HCT116 (cell line): ENCODE data around the gene STYK1. TPM values are rescaled to one million over a fixed set of nuclear protein-coding genes. Genes with fewer than 3 reads are reported as not detected.

ENCODE experiments used
- ATAC-seq: fragments of 200-7000 bp; cut with Tn5 transposase; 2 replicates; pipeline ENCODE4 v1.9.1; 2020; ENCODE audit warnings: mild to moderate bottlenecking, moderate library complexity
- BruUV-seq: library from RNA; stranded (reverse); fragments of 400-500 nt; replicated peaks from 2 replicates; lab custom pipeline; 2021; lab: Mats Ljungman, UMichigan
- CTCF ChIA-PET: fragments of 300-600 bp; sonication (Branson Sonifier 250); formaldehyde crosslinking; loops from one replicate; lab custom pipeline; 2021; ENCODE audit warnings: antibody characterized with exemption; lab: Charles Lee
- POLR2A ChIA-PET: fragments of 300-600, 350-600 bp; sonication (Branson Sonifier 250); formaldehyde crosslinking; loops from one replicate; lab custom pipeline; 2021; ENCODE audit warnings: antibody characterized with exemption; lab: Charles Lee
- RAD21 ChIA-PET, 2 experiments: fragments of 300-600 bp; sonication (Branson Sonifier 250); formaldehyde crosslinking; loops; one replicate each; lab custom pipeline; 2023; ENCODE audit warnings: low total read pairs in 2 of 2; ENCODE audit not compliant: uncharacterized antibody in 2 of 2, unreplicated experiment in 2 of 2, low non-redundant PET in 1 of 2; lab: Charles Lee
- DNase-seq: peaks from one replicate; pipeline ENCODE4 v3.0.0-alpha.2; 2010; ENCODE audit warnings: low read depth, low spot score
- H2AFZ ChIP-seq: fragments of 200-600 bp; shearing (Covaris generic), sonication (generic); 2 replicates; pipeline ENCODE4 v1.6.1; 2017; ENCODE audit warnings: low read depth, mixed run types, mixed read lengths, antibody characterized with exemption, low read length; ENCODE audit not compliant: poor library complexity, severe bottlenecking
- H3K27ac ChIP-seq: 2 replicates; pipeline ENCODE4 v1.5.1; 2012; ENCODE audit warnings: low read depth, low read length
- H3K27me3 ChIP-seq: fragments of 200-600 bp; sonication (generic); 2 replicates; pipeline ENCODE4 v1.6.1; 2016; ENCODE audit warnings: mixed run types, low read length, mixed read lengths; ENCODE audit not compliant: insufficient read depth
- H3K36me3 ChIP-seq, 2 experiments: fragments of 200-500 bp in 1 of 2; fragments of 200-600 bp in 1 of 2; sonication (Bioruptor generic) in 1 of 2; sonication (generic) in 1 of 2; 2 replicates each; pipeline versions ENCODE4 v1.5.1 to v1.6.1; 2014 to 2016; ENCODE audit warnings: low read length in 2 of 2, inconsistent platforms in 1 of 2, mixed read lengths in 1 of 2, mixed run types in 1 of 2; ENCODE audit not compliant: insufficient read depth in 2 of 2, control insufficient read depth in 1 of 2
- H3K4me1 ChIP-seq, 2 experiments: fragments of 200-600 bp in 1 of 2; sonication (generic) in 1 of 2; 2 replicates each; pipeline versions ENCODE4 v1.5.1 to v1.6.1; 2012 to 2017; ENCODE audit warnings: low read length in 2 of 2, inconsistent platforms in 1 of 2, mild to moderate bottlenecking in 1 of 2, mixed read lengths in 1 of 2, mixed run types in 1 of 2, moderate library complexity in 1 of 2; ENCODE audit not compliant: insufficient read depth in 2 of 2, control insufficient read depth in 1 of 2
- H3K4me2 ChIP-seq: fragments of 200-600 bp; sonication (generic); 2 replicates; pipeline ENCODE4 v1.6.1; 2017; ENCODE audit warnings: mixed run types, low read length, mixed read lengths
- H3K4me3 ChIP-seq, 2 experiments: fragments of 200-600 bp in 1 of 2; sonication (generic) in 1 of 2; replicated peaks in 1 of 2; 2 replicates each; pipeline ENCODE4 v1.5.1; 2011 to 2016; ENCODE audit warnings: low read length in 2 of 2, control low read depth in 1 of 2, low read depth in 1 of 2, mild to moderate bottlenecking in 1 of 2, mixed read lengths in 1 of 2, mixed run types in 1 of 2
- H3K79me2 ChIP-seq: fragments of 200-600 bp; sonication (generic); 2 replicates; pipeline ENCODE4 v1.6.1; 2017; ENCODE audit warnings: mild to moderate bottlenecking, mixed run types, low read length, moderate library complexity, mixed read lengths; ENCODE audit not compliant: insufficient read depth
- H3K9ac ChIP-seq: fragments of 200-600 bp; sonication (generic); 2 replicates; pipeline ENCODE4 v1.6.1; 2016; ENCODE audit warnings: low read length, mixed read lengths
- H3K9me2 ChIP-seq: fragments of 200-600 bp; sonication (generic), shearing (Covaris generic); 2 replicates; pipeline ENCODE4 v1.6.1; 2017; ENCODE audit warnings: mixed run types, mild to moderate bottlenecking, moderate library complexity; ENCODE audit not compliant: insufficient read depth
- H3K9me3 ChIP-seq, 2 experiments: fragments of 200-500 bp in 1 of 2; fragments of 200-600 bp in 1 of 2; sonication (Bioruptor generic) in 1 of 2; sonication (generic) in 1 of 2; 2 replicates each; pipeline ENCODE4 v1.6.1; 2014 to 2017; ENCODE audit warnings: low read length in 2 of 2, mixed read lengths in 2 of 2, inconsistent platforms in 1 of 2, low read depth in 1 of 2, mild to moderate bottlenecking in 1 of 2, mixed run types in 1 of 2, moderate library complexity in 1 of 2; ENCODE audit not compliant: control insufficient read depth in 1 of 2, insufficient read depth in 1 of 2
- H4K20me1 ChIP-seq: fragments of 200-600 bp; sonication (generic), shearing (Covaris generic); 2 replicates; pipeline ENCODE4 v1.6.1; 2017; ENCODE audit warnings: mixed run types, mild to moderate bottlenecking, moderate library complexity; ENCODE audit not compliant: insufficient read depth
- CBX3 ChIP-seq: IDR thresholded peaks from 2 replicates; pipeline ENCODE4 v1.6.1; 2012; ENCODE audit warnings: low read depth
- EGR1 ChIP-seq: IDR thresholded peaks from 2 replicates; pipeline ENCODE4 v1.6.1; 2012; ENCODE audit warnings: low read depth
- ELF1 ChIP-seq: IDR thresholded peaks from 2 replicates; pipeline ENCODE4 v1.6.1; 2012; ENCODE audit warnings: low read depth, borderline replicate concordance
- EZH2 ChIP-seq: fragments of 200-600 bp; sonication (generic); IDR thresholded peaks from 2 replicates; pipeline ENCODE4 v1.6.1; 2017; ENCODE audit warnings: antibody characterized with exemption, mixed run types
- JUND ChIP-seq: IDR thresholded peaks from 2 replicates; pipeline ENCODE4 v1.6.1; 2012
- POLR2A ChIP-seq: IDR thresholded peaks from 2 replicates; pipeline ENCODE4 v1.7.0; 2011; ENCODE audit warnings: borderline replicate concordance; ENCODE audit not compliant: insufficient read depth, insufficient read length; ENCODE audit errors: extremely low read depth
- RAD21 ChIP-seq: IDR thresholded peaks from 2 replicates; pipeline ENCODE4 v1.6.1; 2012; ENCODE audit warnings: low read depth, mild to moderate bottlenecking
- SIN3A ChIP-seq: IDR thresholded peaks from 2 replicates; pipeline ENCODE4 v1.6.1; 2012; ENCODE audit warnings: low read depth
- SP1 ChIP-seq: IDR thresholded peaks from 2 replicates; pipeline ENCODE4 v1.6.1; 2012; ENCODE audit warnings: low read depth
- SRF ChIP-seq: IDR thresholded peaks from 2 replicates; pipeline ENCODE4 v1.6.1; 2012; ENCODE audit warnings: low read depth
- TCF7L2 ChIP-seq: IDR thresholded peaks from 2 replicates; pipeline ENCODE4 v1.7.0; 2011; ENCODE audit warnings: borderline replicate concordance, inconsistent platforms; ENCODE audit not compliant: insufficient read depth, insufficient read length; ENCODE audit errors: extremely low read depth
- intact Hi-C: fragments of 100-400 bp; cut with micrococcal nuclease; formaldehyde crosslinking; loops from 2 replicates; pipeline ENCODE4 v1.10.0; 2022
- total RNA-seq: library from RNA; stranded (reverse); gene quantifications from one replicate; pipeline ENCODE4 v1.2.1, GENCODE V29; 2021; ENCODE audit not compliant: unreplicated experiment
- TF ChIP-seq, protein P1 (sequence below): IDR thresholded peaks from 2 replicates; pipeline ENCODE4 v1.6.1; 2011; ENCODE audit warnings: mild to moderate bottlenecking, low read length, moderate library complexity; ENCODE audit not compliant: insufficient replicate concordance; ENCODE audit errors: extremely low read depth

STYK1 gene
- total RNA-seq, 1 experiment from 2014 or later: 4.4 TPM

DNA sequence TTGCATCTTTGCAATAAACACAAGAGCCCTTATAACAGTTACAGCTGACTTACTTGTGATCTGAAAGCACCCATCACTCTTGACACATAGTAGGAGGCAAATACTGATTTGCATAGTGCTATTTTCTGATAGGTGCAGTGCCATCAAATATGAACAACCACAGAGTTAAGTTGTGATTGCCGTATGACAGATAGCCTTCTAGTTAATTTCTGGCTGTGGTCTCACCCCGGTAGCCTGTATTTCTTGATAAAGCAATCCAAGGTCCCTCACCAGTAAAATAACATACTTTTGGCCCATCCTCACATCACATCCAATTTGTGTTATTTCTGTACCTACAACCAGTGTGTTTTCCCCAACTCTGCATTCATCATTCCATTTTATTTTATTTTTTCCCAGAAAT lies 23.3 kb upstream of the STYK1 start (continued):
- TF ChIP-seq SP1: no peak

DNA sequence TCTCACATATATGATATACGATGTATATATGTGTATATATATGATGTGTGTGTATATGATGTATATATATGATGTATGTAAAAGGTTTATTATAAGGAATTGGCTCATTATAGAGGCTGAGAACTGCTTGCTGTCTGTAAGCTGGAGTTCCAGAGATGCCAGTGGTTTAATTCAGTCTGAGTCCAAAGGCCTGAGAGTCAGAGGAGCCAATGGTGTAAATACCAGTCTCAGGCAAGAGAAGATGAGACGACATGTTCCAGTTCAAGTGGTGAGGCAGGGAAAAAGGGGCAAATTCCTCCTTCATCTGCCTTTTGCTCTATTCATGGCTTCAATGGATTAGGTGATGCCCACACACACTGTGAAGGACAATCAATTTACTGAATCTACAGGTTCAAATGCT lies 17.1 kb upstream of the STYK1 start:
- ChIA-PET CTCF (no interaction called here), POLR2A (no interaction called here), RAD21 (no interaction called here)
- no peak overlapping the region for H2AFZ ChIP-seq
- H4K20me1 ChIP-seq: no peaks in the 10 kb centered on the region; the same call in 1 of the 2 replicates
- no peak for ATAC-seq
- intact Hi-C loops: no loop called here
- no peak overlapping the region for H3K9ac ChIP-seq
- no peak overlapping the region for H3K4me2 ChIP-seq
- H3K9me3 ChIP-seq: no peaks in the 10 kb centered on the region
- H3K79me2 ChIP-seq: no peaks in the 10 kb centered on the region
- no peak for DNase-seq
- H3K4me1 ChIP-seq: no peaks in the 10 kb centered on the region
- H3K9me2 ChIP-seq: no peaks in the 10 kb centered on the region
- no TSS peak for BruUV-seq
- H3K27ac ChIP-seq: no peak overlapping the region
- no peak overlapping the region for H3K4me3 ChIP-seq
- no peak for TF ChIP-seq TCF7L2
- TF ChIP-seq, protein P1, sequence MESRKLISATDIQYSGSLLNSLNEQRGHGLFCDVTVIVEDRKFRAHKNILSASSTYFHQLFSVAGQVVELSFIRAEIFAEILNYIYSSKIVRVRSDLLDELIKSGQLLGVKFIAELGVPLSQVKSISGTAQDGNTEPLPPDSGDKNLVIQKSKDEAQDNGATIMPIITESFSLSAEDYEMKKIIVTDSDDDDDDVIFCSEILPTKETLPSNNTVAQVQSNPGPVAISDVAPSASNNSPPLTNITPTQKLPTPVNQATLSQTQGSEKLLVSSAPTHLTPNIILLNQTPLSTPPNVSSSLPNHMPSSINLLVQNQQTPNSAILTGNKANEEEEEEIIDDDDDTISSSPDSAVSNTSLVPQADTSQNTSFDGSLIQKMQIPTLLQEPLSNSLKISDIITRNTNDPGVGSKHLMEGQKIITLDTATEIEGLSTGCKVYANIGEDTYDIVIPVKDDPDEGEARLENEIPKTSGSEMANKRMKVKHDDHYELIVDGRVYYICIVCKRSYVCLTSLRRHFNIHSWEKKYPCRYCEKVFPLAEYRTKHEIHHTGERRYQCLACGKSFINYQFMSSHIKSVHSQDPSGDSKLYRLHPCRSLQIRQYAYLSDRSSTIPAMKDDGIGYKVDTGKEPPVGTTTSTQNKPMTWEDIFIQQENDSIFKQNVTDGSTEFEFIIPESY: no peak
- TF ChIP-seq SRF: no peak
- TF ChIP-seq RAD21: no peak
- no peak for TF ChIP-seq POLR2A
- TF ChIP-seq JUND: no peak
- no peak for TF ChIP-seq SP1
- TF ChIP-seq SIN3A: no peak
- no peak for TF ChIP-seq EGR1
- no peak for TF ChIP-seq CBX3
- no peak for TF ChIP-seq ELF1
- no peak for TF ChIP-seq EZH2
- H3K36me3 ChIP-seq: peaks cover 2 to 4% of the 10 kb centered on the region in 2 experiments; a peak in 2 of 4 replicates
- H3K27me3 ChIP-seq: no peaks in the 10 kb centered on the region
